ENCODE measurements around the gene KRTAP20-3. TPM values are rescaled to one million over a fixed set of nuclear protein-coding genes. Genes with fewer than 3 reads are reported as not detected.

KRTAP20-3 gene
- not detected for total RNA-seq

DNA sequence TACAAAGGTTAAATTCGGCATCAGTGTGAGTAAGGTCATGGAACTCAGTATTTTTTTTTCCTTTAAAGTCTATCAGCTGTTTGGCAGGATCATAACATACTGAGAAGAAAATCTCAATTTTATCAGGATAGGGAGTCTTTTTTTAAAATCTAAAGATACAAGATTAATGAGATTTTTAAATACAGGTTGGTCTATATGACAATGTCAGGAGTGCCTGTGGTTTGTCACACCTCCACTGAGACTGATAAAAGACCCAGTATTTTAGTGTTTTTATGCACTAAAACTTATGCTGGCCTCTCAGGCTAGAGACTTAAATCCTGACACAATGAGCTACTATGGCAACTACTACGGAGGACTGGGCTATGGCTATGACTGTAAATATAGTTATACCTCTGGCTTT, at the start of gene KRTAP20-3:
Gene KRTAP20-3 (plus strand): TSS at position 301 of the 400 bp plus-strand sequence.
- no peaks in the 10 kb centered on the region for H3K36me3 ChIP-seq
- H3K9me3 ChIP-seq: no peaks in the 10 kb centered on the region
- intact Hi-C loops (cut with DNase I; ENCODE audit: low total_unique reads): no loop called here
- H3K27me3 ChIP-seq: no peaks in the 10 kb centered on the region
- TF ChIP-seq, protein P1, sequence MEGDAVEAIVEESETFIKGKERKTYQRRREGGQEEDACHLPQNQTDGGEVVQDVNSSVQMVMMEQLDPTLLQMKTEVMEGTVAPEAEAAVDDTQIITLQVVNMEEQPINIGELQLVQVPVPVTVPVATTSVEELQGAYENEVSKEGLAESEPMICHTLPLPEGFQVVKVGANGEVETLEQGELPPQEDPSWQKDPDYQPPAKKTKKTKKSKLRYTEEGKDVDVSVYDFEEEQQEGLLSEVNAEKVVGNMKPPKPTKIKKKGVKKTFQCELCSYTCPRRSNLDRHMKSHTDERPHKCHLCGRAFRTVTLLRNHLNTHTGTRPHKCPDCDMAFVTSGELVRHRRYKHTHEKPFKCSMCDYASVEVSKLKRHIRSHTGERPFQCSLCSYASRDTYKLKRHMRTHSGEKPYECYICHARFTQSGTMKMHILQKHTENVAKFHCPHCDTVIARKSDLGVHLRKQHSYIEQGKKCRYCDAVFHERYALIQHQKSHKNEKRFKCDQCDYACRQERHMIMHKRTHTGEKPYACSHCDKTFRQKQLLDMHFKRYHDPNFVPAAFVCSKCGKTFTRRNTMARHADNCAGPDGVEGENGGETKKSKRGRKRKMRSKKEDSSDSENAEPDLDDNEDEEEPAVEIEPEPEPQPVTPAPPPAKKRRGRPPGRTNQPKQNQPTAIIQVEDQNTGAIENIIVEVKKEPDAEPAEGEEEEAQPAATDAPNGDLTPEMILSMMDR (IDR thresholded peaks at IDR 0.05): no peak
- no peak for TF ChIP-seq POLR2A (IDR thresholded peaks at IDR 0.05)
- no peak within 1 kb of the TSS for H3K4me3 ChIP-seq
- DNase-seq: no peak
- H3K27ac ChIP-seq: no peak within 1 kb of the TSS
- no peaks in the 10 kb centered on the region for H3K4me1 ChIP-seq

DNA sequence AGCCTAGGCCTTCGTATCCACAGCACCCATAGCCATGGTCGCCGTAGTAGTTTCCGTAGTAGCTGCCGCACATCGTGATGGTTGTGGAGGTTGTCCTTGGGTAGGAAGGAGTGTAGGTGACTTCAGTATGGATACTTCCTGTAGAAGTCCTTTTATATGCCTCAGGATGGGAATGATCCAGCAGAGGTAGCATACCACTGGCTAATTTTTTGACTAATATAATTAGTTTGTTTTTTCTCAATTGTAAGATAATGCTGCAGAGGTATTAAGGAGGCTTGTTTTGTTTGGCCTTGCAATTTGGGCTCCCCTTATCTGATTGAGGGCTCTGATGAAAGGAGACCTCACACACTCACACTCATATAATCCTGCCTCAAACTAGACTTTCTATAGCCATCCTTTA, 43.9 kb upstream of the KRTAP20-3 start, which contains the start of gene KRTAP6-2:
Gene KRTAP6-2 (minus strand): TSS at position 101 of the 400 bp plus-strand sequence. CDS start 28 bp downstream, at position 73.
- Histone ChIP-seq H3K4me1 (no peaks in the 10 kb centered on the region), H3K27me3 (no peaks in the 10 kb centered on the region), H3K4me3 (no peak within 1 kb of the TSS), H3K9me3 (no peaks in the 10 kb centered on the region), H3K27ac (no peak within 1 kb of the TSS), H3K36me3 (no peaks in the 10 kb centered on the region)
- intact Hi-C loops (cut with DNase I; ENCODE audit: low total_unique reads): no loop called here
- no peak for DNase-seq
- TF ChIP-seq, protein P1 (IDR thresholded peaks at IDR 0.05): no peak
- TF ChIP-seq POLR2A (IDR thresholded peaks at IDR 0.05): no peak

DNA sequence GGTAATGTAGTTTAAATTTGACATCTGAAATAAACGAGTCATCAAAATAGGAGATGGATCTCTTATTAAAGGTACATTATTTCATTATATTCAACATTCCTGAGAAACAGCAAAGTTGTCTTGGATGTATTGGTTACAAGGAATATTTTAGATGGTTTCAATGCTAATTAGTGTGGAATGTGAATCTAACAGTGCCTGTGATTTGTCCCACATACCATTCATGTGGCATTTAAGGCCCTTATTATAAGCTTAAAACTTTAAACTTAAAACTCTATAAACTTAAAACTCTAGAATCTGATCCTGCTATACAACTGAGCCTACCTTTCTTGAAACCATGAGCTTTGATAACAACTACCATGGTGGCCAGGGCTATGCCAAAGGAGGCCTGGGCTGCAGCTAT, 41.9 kb upstream of the KRTAP20-3 start, which contains the start of gene KRTAP22-1:
Gene KRTAP22-1 (plus strand): TSS at position 301 of the 400 bp plus-strand sequence.
- no peaks in the 10 kb centered on the region for H3K36me3 ChIP-seq
- TF ChIP-seq POLR2A (IDR thresholded peaks at IDR 0.05): no peak
- TF ChIP-seq, protein P1 (IDR thresholded peaks at IDR 0.05): no peak
- H3K9me3 ChIP-seq: no peaks in the 10 kb centered on the region
- DNase-seq: no peak
- no peak within 1 kb of the TSS for H3K4me3 ChIP-seq
- H3K4me1 ChIP-seq: no peaks in the 10 kb centered on the region
- H3K27ac ChIP-seq: no peak within 1 kb of the TSS
- intact Hi-C loops (cut with DNase I; ENCODE audit: low total_unique reads): no loop called here
- no peaks in the 10 kb centered on the region for H3K27me3 ChIP-seq

DNA sequence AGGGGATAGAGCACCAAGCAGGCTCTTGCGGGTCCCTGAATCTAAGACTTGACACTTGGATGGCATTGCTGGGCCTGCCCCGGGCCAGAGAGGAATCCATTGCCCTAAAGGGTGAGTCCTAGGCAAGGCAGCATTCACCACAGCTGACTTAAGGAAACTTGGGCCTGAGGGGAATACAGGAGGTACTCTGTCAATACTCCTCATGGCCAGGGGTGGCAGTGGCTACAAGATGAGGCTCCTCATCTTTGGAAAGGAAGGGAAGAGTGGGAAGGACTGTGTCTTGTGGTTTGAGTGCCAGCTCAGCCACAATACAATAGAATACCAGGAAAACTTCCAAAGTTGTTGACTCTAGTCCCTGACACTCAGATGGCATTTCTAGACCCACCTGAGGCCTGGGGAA, 36.7 kb upstream of the KRTAP20-3 start:
- H3K36me3 ChIP-seq: no peaks in the 10 kb centered on the region
- H3K4me3 ChIP-seq: no peak overlapping the region
- no peaks in the 10 kb centered on the region for H3K4me1 ChIP-seq
- TF ChIP-seq, protein P1 (IDR thresholded peaks at IDR 0.05): no peak
- no peak for TF ChIP-seq POLR2A (IDR thresholded peaks at IDR 0.05)
- H3K9me3 ChIP-seq: no peaks in the 10 kb centered on the region
- DNase-seq: no peak
- no peak overlapping the region for H3K27ac ChIP-seq
- intact Hi-C loops (cut with DNase I; ENCODE audit: low total_unique reads): no loop called here
- H3K27me3 ChIP-seq: no peaks in the 10 kb centered on the region

DNA sequence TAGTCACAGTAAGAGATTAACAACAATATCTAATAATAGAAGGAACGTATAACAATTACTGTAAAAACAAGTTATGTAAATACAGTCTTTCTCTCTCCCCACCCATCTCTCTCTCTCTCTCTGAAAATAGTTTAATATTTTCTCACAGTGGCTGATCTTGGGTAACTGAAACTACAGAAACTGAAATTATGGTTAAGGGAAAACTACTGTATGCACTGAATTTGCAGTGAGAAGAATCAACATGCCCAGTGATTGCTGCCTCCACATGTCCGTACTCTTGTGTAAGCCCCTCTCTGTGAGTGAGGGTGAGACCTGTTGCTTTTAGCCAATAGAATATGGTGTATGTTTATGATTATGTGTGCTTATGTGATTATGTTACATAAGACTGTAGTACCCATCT, 30.5 kb upstream of the KRTAP20-3 start:
- Histone ChIP-seq H3K27me3 (no peaks in the 10 kb centered on the region), H3K9me3 (no peaks in the 10 kb centered on the region), H3K4me1 (no peaks in the 10 kb centered on the region), H3K4me3 (no peak overlapping the region), H3K36me3 (no peaks in the 10 kb centered on the region), H3K27ac (no peak overlapping the region)
- TF ChIP-seq, protein P1 (IDR thresholded peaks at IDR 0.05): no peak
- TF ChIP-seq POLR2A (IDR thresholded peaks at IDR 0.05): no peak
- intact Hi-C loops (cut with DNase I; ENCODE audit: low total_unique reads): no loop called here
- DNase-seq: no peak

Data from uterus (tissue), 4 donors.